Measurements from ENCODE around the gene ZBP1.

Gene ZBP1

DNA sequence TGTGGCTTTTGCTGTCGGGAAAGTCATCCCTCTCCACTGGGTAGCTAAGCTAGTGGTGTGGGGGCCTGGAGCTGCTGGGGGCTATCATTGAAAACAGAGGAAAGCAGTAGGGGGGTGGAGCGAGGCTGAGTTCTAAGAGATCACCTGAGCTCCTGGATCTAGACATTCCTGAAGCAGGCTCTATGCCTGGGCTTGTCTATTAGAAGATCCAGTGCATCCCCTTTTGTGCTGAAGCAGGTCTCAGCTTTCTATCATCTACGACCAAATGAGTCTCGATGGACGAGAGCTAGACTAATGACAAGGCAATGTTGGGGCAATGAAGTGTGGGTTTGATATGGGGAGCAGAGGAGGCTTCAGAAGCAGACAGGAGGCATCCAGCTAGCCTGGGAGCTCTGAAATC is 18.5 kb downstream of the ZBP1 start:
- ATAC-seq (replicated peaks) (no peak), DNase-seq (no peak)
- H3K4me3 Mint-ChIP-seq = no peak overlapping the region
- peak overlapping the region in 1 of 2 donors; percentile 91 for H3K27ac Mint-ChIP-seq
- peaks cover 11% of the 10 kb centered on the region for H3K36me3 Mint-ChIP-seq (ENCODE audit: insufficient read depth)
- H3K4me1 Mint-ChIP-seq (ENCODE audit: low read depth in 2 of 2) = peaks cover 28 to 38% of the 10 kb centered on the region in 2 donors
- no peaks in the 10 kb centered on the region for H3K9me3 Mint-ChIP-seq
- no peaks in the 10 kb centered on the region for H3K27me3 Mint-ChIP-seq

DNA sequence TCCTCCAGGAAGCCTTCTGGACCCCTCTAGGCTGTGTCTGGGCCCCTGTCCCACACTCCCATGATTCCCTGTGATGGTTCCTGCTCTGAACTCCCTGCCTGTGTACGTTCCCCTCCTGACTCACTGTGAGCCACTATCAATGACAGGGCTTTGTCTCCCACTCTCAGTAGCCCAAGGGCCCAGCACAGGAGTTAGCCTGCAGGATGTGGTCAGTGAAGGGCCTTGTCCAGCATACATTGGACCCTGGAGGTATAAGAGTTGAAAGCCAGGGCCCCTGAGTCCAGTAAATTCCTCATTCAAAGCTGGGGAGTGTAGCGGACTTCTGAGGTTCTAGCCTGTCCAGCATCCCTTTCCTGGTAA is 19.0 kb downstream of the ZBP1 start:
- DNase-seq = no peak
- Mint-ChIP-seq H3K4me3 (no peak overlapping the region), H3K4me1 (ENCODE audit: low read depth in 2 of 2) (peaks cover 28 to 34% of the 10 kb centered on the region in 2 donors), H3K9me3 (no peaks in the 10 kb centered on the region), H3K36me3 (ENCODE audit: insufficient read depth) (peaks cover 10% of the 10 kb centered on the region), H3K27me3 (no peaks in the 10 kb centered on the region), H3K27ac (peak overlapping the region in 1 of 2 donors; percentile 91)
- no peak for ATAC-seq (replicated peaks)

DNA sequence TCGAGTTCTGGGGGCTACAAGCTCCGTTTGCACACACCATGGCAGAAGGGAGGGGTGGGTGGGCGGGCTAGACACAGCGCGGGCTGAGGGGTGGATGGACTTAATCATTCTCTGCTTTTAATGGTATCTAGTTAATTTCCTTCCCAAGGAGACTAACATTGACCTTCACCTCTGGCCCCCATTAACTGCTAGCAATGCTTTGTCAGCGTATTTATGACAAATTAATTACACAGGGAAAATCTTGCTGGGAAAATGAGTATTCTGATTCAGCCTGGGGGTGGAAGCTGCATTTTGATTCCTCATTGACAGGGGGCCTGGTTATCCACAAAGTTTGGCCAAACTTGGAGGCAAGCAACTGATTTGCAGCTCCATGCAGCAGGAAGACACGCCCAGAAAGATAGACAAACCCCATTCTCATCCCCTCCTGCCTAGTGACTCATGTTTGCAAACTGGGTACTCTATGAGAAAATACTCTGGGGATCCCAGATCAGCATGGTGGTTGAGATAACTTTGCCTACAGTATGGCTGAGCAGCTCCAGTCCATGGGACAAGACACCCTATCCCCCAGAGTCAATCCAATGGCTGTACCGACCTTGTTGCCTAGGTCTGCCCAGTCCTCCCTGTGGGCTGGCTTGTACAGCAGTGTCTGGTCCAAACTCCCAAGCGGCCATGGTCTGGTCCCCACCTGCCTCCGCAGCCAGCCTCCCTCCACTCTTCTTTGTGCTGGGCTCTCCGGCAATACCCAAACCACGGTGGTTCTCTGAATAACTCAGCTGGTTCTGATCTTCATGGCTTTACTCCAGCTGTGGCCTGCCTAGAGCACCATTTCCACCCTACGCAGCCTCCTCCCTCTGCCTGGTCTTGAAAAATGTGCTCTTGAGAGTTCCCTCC is 19.7 kb downstream of the ZBP1 start:
- H3K9me3 Mint-ChIP-seq = no peaks in the 10 kb centered on the region
- H3K4me3 Mint-ChIP-seq = no peak overlapping the region
- H3K36me3 Mint-ChIP-seq (ENCODE audit: insufficient read depth) = peaks cover 3% of the 10 kb centered on the region
- peaks cover 23 to 28% of the 10 kb centered on the region in 2 donors for H3K4me1 Mint-ChIP-seq (ENCODE audit: low read depth in 2 of 2)
- DNase-seq (no peak), ATAC-seq (replicated peaks) (no peak)
- no peak overlapping the region for H3K27ac Mint-ChIP-seq
- no peaks in the 10 kb centered on the region for H3K27me3 Mint-ChIP-seq

DNA sequence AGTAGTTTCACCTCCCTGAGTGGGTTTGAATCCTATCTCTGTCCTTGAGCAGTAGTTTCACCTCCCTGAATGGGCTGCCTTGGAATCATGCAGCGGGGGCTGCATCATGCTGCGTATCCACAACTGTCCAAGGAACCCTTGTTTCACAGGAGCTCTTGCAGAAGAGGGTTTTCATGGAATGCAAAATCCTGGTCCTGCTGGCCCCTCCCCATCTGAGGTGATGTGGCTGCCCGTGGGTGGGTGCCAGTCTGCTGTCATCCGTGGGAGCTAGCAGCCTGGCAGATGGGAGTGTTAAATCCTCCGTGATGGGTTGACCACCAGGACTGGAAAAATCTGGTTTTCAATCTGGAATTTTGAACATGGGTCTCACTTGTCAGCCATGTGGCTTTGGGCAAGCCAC is 21.7 kb downstream of the ZBP1 start:
- Mint-ChIP-seq H3K4me3 (no peak overlapping the region), H3K27ac (no peak overlapping the region), H3K4me1 (ENCODE audit: low read depth in 2 of 2) (peaks cover 10 to 13% of the 10 kb centered on the region in 2 donors), H3K9me3 (no peaks in the 10 kb centered on the region), H3K27me3 (no peaks in the 10 kb centered on the region), H3K36me3 (ENCODE audit: insufficient read depth) (no peaks in the 10 kb centered on the region)
- ATAC-seq (replicated peaks) = no peak
- no peak for DNase-seq

DNA sequence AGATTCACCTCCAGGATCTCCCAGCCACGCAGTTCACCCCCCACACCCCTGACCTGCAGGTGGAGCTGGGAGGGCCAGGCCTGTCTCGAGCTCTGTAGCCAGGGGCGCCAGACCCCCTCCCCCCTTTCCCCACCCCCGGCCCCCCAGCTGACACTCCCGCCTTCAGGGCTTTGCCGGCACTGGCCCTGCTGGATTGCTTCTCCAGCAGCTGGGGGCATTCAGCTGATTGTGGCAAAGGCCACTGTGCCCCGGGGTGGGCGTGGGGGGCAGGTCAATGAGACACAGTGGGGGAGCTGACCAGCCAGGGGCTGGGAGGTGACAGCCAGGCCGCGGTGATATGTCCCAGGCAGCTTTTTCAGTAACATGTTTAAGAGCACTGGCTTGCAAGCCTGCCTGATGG is 22.2 kb downstream of the ZBP1 start:
- no peaks in the 10 kb centered on the region for H3K27me3 Mint-ChIP-seq
- H3K27ac Mint-ChIP-seq = no peak overlapping the region
- H3K36me3 Mint-ChIP-seq (ENCODE audit: insufficient read depth) = no peaks in the 10 kb centered on the region
- H3K9me3 Mint-ChIP-seq = no peaks in the 10 kb centered on the region
- no peak for DNase-seq
- ATAC-seq (replicated peaks) = no peak
- no peak overlapping the region for H3K4me3 Mint-ChIP-seq
- H3K4me1 Mint-ChIP-seq (ENCODE audit: low read depth in 2 of 2) = peaks cover 10% of the 10 kb centered on the region in 2 donors

DNA sequence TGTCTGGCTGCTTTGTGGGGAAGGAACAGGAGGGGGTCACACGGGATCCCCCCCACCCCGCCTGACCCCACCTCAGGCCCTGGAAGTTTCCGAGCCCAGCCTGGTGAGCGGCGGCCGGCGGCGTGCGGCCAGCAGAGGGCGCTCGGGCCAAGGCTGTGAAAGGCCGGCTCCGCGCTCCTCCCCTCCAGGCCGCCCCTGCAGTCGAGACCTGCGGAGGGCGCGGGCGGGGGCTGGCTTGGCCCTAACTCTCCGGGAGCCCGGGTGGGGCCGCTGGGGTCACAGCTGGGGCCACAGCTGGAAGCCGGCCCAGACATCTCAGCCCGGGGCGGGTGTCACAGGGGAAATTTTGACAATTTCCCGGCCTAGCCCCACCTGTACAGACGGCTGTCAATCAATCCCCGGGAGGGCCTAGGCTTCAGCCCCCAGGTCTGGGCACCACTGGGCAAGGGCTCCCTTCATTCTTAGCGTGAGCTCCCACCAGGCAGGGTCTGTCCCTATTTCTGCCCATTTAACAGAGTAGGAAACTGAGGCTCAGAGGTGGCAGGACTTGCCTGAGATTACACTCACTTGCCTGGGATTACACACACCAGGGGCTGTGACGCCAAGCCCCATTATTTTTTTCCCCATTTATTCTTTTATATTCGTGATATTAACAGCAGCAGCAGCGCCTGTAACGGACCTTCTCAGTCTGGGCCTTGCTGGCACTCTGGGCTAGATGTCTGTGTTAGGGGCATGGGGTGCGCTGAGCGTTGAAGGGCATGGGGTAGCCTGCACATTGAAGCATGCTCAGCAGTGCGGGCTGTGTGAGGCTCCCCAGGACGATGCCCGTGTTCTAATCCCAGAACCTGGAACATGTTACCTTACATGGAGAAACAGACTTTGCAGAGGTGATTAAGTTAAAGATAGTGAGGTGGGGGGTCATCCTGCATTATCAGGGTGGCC is 23.0 kb downstream of the ZBP1 start:
- Mint-ChIP-seq H3K4me3 (no peak overlapping the region), H3K36me3 (ENCODE audit: insufficient read depth) (no peaks in the 10 kb centered on the region), H3K4me1 (ENCODE audit: low read depth in 2 of 2) (peaks cover 8 to 9% of the 10 kb centered on the region in 2 donors), H3K27me3 (no peaks in the 10 kb centered on the region), H3K9me3 (no peaks in the 10 kb centered on the region), H3K27ac (no peak overlapping the region)
- ATAC-seq (replicated peaks) (peak; percentile 92), DNase-seq (peak; percentile 70 to 77 (median 73))

GRCh38 chr20:57596358-57596757 is 23.9 kb downstream of the ZBP1 start:
- no peak for DNase-seq
- H3K27ac Mint-ChIP-seq = no peak overlapping the region
- no peaks in the 10 kb centered on the region for H3K9me3 Mint-ChIP-seq
- H3K27me3 Mint-ChIP-seq = peaks cover 4 to 7% of the 10 kb centered on the region in 2 donors
- no peak overlapping the region for H3K4me3 Mint-ChIP-seq
- H3K4me1 Mint-ChIP-seq (ENCODE audit: low read depth in 2 of 2) = peaks cover 7% of the 10 kb centered on the region in 2 donors
- no peak for ATAC-seq (replicated peaks)
- no peaks in the 10 kb centered on the region for H3K36me3 Mint-ChIP-seq (ENCODE audit: insufficient read depth)

- DNase-seq (no peak), ATAC-seq (replicated peaks) (no peak)
- no peaks in the 10 kb centered on the region for H3K36me3 Mint-ChIP-seq (ENCODE audit: insufficient read depth)
- H3K4me3 Mint-ChIP-seq = no peak overlapping the region
- no peak overlapping the region for H3K27ac Mint-ChIP-seq
- no peaks in the 10 kb centered on the region for H3K9me3 Mint-ChIP-seq
- peaks cover 8 to 17% of the 10 kb centered on the region in 2 donors for H3K27me3 Mint-ChIP-seq
- peaks cover 3 to 7% of the 10 kb centered on the region in 2 donors for H3K4me1 Mint-ChIP-seq (ENCODE audit: low read depth in 2 of 2)
Measured at GRCh38 chr20:57595041-57596030, 24.9 kb downstream of the ZBP1 start.

GRCh38 chr20:57594092-57594951 is 25.9 kb downstream of the ZBP1 start:
- peaks cover 3 to 7% of the 10 kb centered on the region in 2 donors for H3K4me1 Mint-ChIP-seq (ENCODE audit: low read depth in 2 of 2)
- H3K27me3 Mint-ChIP-seq = peaks cover 8 to 24% of the 10 kb centered on the region in 2 donors
- H3K9me3 Mint-ChIP-seq = no peaks in the 10 kb centered on the region
- no peaks in the 10 kb centered on the region for H3K36me3 Mint-ChIP-seq (ENCODE audit: insufficient read depth)
- ATAC-seq (replicated peaks) (no peak), DNase-seq (peak; percentile 51 to 53 (median 53))
- H3K27ac Mint-ChIP-seq = no peak overlapping the region
- H3K4me3 Mint-ChIP-seq = no peak overlapping the region

- peaks cover 8 to 24% of the 10 kb centered on the region in 2 donors for H3K27me3 Mint-ChIP-seq
- H3K27ac Mint-ChIP-seq = no peak overlapping the region
- peaks cover 3 to 7% of the 10 kb centered on the region in 2 donors for H3K4me1 Mint-ChIP-seq (ENCODE audit: low read depth in 2 of 2)
- ATAC-seq (replicated peaks) (no peak), DNase-seq (no peak)
- H3K4me3 Mint-ChIP-seq = no peak overlapping the region
- no peaks in the 10 kb centered on the region for H3K36me3 Mint-ChIP-seq (ENCODE audit: insufficient read depth)
- H3K9me3 Mint-ChIP-seq = no peaks in the 10 kb centered on the region
Measured at GRCh38 chr20:57593134-57593886, 26.9 kb downstream of the ZBP1 start.

- DNase-seq = no peak
- Mint-ChIP-seq H3K4me1 (ENCODE audit: low read depth in 2 of 2) (peaks cover 0 to 7% of the 10 kb centered on the region in 2 donors), H3K27ac (no peak overlapping the region), H3K36me3 (ENCODE audit: insufficient read depth) (no peaks in the 10 kb centered on the region), H3K9me3 (no peaks in the 10 kb centered on the region), H3K27me3 (peaks cover 8 to 24% of the 10 kb centered on the region in 2 donors), H3K4me3 (no peak overlapping the region)
- ATAC-seq (replicated peaks) = no peak
Measured at GRCh38 chr20:57592263-57593092, 27.7 kb downstream of the ZBP1 start.

All from effector memory CD8-positive, alpha-beta T cell (primary cell).